Muscle of arm (tissue), 12 donors: ENCODE results near the gene NCBP1. TPM values are rescaled to one million over a fixed set of nuclear protein-coding genes. Genes with fewer than 3 reads are reported as not detected.
A peak's percentile ranks its signal among the peaks of the same experiment; 100 is the strongest.

Experiments
- DNase-seq: peaks from one replicate; pipeline ENCODE4 v3.0.0-alpha.2; 2013
- polyA plus RNA-seq, 12 donors: library from polyadenylated mRNA; unstranded; fragments of 120-200 nt; gene quantifications; one replicate each; pipeline ENCODE4 v1.2.1, GENCODE V29; 2013; ENCODE audit not compliant: insufficient read length in 12 of 12

The NCBP1 gene
- polyA plus RNA-seq, 12 donors, result 29.0 to 49.3 (median 41.6) TPM; not detected in 1

DNA sequence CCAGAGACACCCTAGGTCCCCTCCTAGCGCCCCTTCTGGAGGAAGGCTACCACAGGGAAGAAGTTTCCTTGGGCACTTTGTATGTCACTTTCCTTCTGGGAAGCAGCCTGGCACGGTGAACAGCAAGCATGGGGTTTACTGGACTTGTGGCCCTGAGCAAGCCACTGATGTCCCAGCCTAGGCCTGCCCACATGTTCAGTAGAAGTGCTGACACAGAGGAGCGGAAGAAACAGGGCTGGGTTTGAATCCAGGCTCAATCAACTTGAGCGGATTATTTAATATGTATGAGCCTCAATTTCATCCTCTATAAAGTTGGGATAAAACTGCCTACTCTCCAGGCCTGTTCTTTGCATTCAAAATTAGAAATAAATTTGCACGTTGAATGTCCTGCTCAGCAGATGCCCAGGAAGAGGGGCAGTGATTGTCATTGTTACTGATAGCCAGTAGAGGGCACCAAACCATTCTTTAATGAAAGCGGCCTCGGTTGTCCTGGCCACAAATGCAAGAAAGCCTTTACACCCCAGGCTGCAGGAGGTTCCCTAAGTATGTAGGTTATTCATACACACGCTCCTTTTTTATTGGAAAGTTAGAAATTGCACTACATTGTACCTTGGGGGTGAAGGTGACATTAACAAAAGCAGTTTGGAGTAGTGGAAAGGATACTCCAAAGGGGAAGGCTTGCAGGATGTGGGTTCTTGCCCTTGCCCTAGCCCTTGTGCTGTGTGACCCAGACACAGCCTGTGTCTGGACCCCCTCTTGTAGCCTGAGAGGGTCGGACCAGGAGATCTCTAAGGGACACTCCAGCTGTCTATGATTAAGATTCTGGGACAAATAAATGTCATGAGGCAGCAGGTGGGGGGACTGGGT lies 77.0 kb downstream of the NCBP1 start:
- peak; percentile 65 for DNase-seq

DNA sequence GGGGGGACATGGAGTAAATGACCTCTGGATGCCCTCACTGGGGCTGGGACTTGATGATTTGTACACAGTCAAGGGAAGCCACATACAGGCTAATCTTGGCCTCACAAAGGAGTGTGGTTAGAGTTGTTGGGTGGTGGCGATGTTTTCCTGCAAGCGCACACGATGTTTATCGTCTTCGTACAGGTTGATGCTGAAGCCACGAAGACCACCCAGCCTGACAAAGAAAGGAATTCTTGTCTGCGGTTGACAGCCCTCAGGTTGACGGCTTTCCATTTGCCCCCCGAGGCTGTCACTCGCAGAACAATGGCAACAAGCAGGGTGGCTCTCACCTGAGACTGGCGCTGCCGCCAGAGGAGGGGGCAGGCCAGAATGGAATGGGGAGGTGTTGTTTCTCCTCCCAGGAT lies 77.6 kb downstream of the NCBP1 start:
- no peak for DNase-seq

DNA sequence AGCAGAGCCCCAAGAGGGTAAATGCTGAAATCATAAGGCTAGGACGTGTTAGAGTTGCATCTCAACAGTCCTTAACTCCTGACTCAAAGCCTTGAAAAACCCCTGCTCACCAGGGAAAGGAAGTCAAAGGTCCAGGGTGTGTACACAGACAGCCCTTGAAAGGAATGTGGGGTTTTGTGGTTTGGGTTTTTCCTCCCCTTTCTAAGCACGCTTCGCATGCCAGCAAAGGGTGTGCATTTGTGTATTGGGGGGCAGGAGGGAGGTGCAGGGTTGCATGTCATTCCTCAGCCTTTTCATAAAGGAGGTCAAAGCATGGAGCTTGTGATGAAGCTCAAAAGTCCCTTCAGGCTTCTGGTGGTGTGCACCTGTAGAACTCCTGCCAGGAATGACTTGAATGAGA lies 80.8 kb downstream of the NCBP1 start:
- no peak for DNase-seq

DNA sequence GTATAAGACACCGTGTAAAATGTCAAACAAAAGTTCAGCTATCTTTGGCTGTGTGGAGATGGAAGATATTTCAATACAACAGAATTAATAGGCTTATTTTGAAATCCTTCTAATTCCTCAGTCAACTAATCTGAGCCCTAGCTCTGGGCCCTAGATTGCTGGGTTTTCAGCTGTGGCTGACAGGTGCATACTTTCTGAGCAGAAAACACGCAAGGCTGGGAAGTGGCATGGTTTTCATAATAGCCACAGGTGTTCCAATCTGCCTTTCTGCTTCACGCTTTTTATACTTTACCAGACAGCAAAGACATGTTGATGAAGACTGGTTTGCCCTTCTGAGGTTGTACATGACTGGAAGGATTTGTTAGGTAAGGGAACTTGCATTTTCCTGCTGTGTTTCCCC lies 84.2 kb downstream of the NCBP1 start:
- no peak for DNase-seq

DNA sequence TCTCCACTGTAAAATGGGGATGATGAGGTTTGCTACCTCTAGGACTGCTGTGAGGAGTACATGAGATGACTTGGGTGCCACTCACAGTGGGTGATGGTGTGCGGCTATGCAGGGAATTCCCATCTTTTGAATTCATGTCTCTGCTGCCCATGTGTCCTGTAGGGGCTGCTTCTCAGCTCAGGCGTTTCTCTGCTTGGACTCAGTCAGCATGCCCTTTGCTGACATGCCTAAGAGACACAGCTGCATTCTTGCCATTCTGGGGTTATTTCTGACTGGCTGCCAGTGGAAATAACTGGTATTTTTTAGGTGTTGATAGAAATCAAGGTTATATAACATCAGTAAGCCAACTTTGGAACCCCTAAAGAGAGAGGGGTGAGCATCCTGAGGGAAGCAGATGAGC lies 87.8 kb downstream of the NCBP1 start:
- DNase-seq, result no peak

DNA sequence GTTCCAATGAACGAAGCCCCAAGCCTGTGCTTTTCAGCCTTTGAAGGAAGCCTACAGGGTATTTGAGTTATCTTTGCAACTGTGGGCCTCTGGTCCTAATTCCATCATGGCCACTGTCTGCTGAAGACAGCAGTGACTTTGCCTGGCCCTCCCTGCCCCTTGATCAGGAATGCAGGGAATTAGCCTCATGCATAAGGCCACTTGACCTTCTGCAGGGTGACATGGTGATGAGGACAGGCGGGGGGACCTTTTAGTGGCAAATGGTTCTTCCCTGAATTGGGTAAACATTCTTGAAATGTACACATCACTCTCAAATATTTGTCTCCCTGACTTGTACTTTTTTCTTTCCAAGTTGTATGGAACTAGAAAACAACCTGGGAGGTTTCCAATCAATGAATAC lies 88.7 kb downstream of the NCBP1 start:
- no peak for DNase-seq

Other genes starting within 250 kb of the NCBP1 start
- gene TDRD7, start 221.7 kb upstream of the NCBP1 start, polyA plus RNA-seq, result 1 to 10 TPM in 11 of 12 donors, not detected in 1; 3.6 to 6.7 (median 5.5) TPM
- 100 to 1,000 TPM in 8 of 12 donors, 10 to 100 TPM in 3, not detected in 1; 53.8 to 181 (median 144) TPM for gene TMOD1, start 132.2 kb upstream of the NCBP1 start, polyA plus RNA-seq
- gene TSTD2, start 453 bp upstream of the NCBP1 start, polyA plus RNA-seq, result 10 to 100 TPM in 11 of 12 donors, not detected in 1; 12.0 to 32.7 (median 23.2) TPM
- 10 to 100 TPM in 11 of 12 donors, not detected in 1; 10.6 to 38.4 (median 21.9) TPM for gene XPA, start 63.5 kb downstream of the NCBP1 start, polyA plus RNA-seq
- gene FOXE1, start 219.4 kb downstream of the NCBP1 start, polyA plus RNA-seq, result under 1 TPM in 3 of 12 donors, not detected in 9; 0.08 to 0.12 (median 0.10) TPM